H9 (cell line): ENCODE data around the gene DEDD2. TPM values are rescaled to one million over a fixed set of nuclear protein-coding genes. Genes with fewer than 3 reads are reported as not detected.
A peak's percentile ranks its signal among the peaks of the same experiment; 100 is the strongest.

ENCODE experiments used
- DNase-seq: peaks from one replicate; pipeline ENCODE4 v3.0.0-alpha.2; 2017
- H2AFZ ChIP-seq: one replicate; pipeline ENCODE4 v1.6.1; 2013; ENCODE audit warnings: mild to moderate bottlenecking, low read length, control low read depth, moderate library complexity
- H2AK5ac ChIP-seq: 2 replicates; pipeline ENCODE4 v1.6.1; 2013; ENCODE audit warnings: low read length, control low read depth, mixed read lengths; ENCODE audit not compliant: insufficient read length
- H2BK120ac ChIP-seq: one replicate; pipeline ENCODE4 v1.6.1; 2013; ENCODE audit warnings: low read depth, mild to moderate bottlenecking, low read length, control low read depth, inconsistent platforms; ENCODE audit not compliant: poor library complexity, severe bottlenecking
- H2BK12ac ChIP-seq: 2 replicates; pipeline ENCODE4 v1.6.1; 2013; ENCODE audit warnings: low read length, control low read depth, mixed read lengths, low read depth; ENCODE audit not compliant: insufficient read length
- H2BK15ac ChIP-seq: 2 replicates; pipeline ENCODE4 v1.6.1; 2013; ENCODE audit warnings: low read depth, low read length, control low read depth
- H2BK20ac ChIP-seq: one replicate; pipeline ENCODE4 v1.6.1; 2013; ENCODE audit warnings: low read depth, mild to moderate bottlenecking, low read length, control low read depth, inconsistent platforms; ENCODE audit not compliant: poor library complexity, severe bottlenecking
- H2BK5ac ChIP-seq: 2 replicates; pipeline ENCODE4 v1.6.1; 2013; ENCODE audit warnings: low read length, control low read depth, mixed read lengths; ENCODE audit not compliant: insufficient read length
- H3K14ac ChIP-seq: 2 replicates; pipeline ENCODE4 v1.6.1; 2013; ENCODE audit warnings: low read length, control low read depth; ENCODE audit not compliant: insufficient read depth
- H3K18ac ChIP-seq: 2 replicates; pipeline ENCODE4 v1.6.1; 2013; ENCODE audit warnings: low read depth, mild to moderate bottlenecking, mixed read lengths, low read length, control low read depth; ENCODE audit not compliant: insufficient read length
- H3K23ac ChIP-seq: 2 replicates; pipeline ENCODE4 v1.6.1; 2013; ENCODE audit warnings: low read length, control low read depth, mixed read lengths, low read depth; ENCODE audit not compliant: insufficient read length
- H3K23me2 ChIP-seq: 2 replicates; pipeline ENCODE4 v1.6.1; 2013; ENCODE audit warnings: low read depth, mild to moderate bottlenecking, mixed read lengths, low read length, control low read depth; ENCODE audit not compliant: insufficient read length, poor library complexity, severe bottlenecking
- H3K27ac ChIP-seq: 2 replicates; pipeline ENCODE4 v1.5.1; 2013; ENCODE audit warnings: low read length, control low read depth, mixed read lengths, low read depth; ENCODE audit not compliant: insufficient read length
- H3K27me3 ChIP-seq: 2 replicates; pipeline ENCODE4 v1.6.1; 2013; ENCODE audit warnings: low read length, control low read depth, inconsistent platforms; ENCODE audit not compliant: insufficient read depth
- H3K4ac ChIP-seq: 2 replicates; pipeline ENCODE4 v1.6.1; 2013; ENCODE audit warnings: low read depth, mild to moderate bottlenecking, control low read depth, inconsistent platforms, low read length, moderate library complexity
- H3K4me1 ChIP-seq: 2 replicates; pipeline ENCODE4 v1.6.1; 2013; ENCODE audit warnings: low read length, control low read depth, inconsistent platforms; ENCODE audit not compliant: insufficient read depth
- H3K4me2 ChIP-seq: 2 replicates; pipeline ENCODE4 v1.6.1; 2013; ENCODE audit warnings: low read length, control low read depth, mixed read lengths; ENCODE audit not compliant: insufficient read length, insufficient read depth
- H3K56ac ChIP-seq: 2 replicates; pipeline ENCODE4 v1.6.1; 2013; ENCODE audit warnings: low read depth, mild to moderate bottlenecking, mixed read lengths, low read length, control low read depth; ENCODE audit not compliant: insufficient read length
- H3K79me1 ChIP-seq: 2 replicates; pipeline ENCODE4 v1.6.1; 2013; ENCODE audit warnings: low read depth, mild to moderate bottlenecking, moderate library complexity, low read length, control low read depth, inconsistent platforms; ENCODE audit not compliant: insufficient read depth, poor library complexity, severe bottlenecking
- H3K79me2 ChIP-seq: 2 replicates; pipeline ENCODE4 v1.6.1; 2013; ENCODE audit warnings: low read length, control low read depth, inconsistent platforms; ENCODE audit not compliant: insufficient read depth
- H3K9ac ChIP-seq: 2 replicates; pipeline ENCODE4 v1.6.1; 2013; ENCODE audit warnings: low read length, control low read depth, mixed read lengths; ENCODE audit not compliant: insufficient read length; ENCODE audit errors: extremely low read depth
- H3K9me3 ChIP-seq: one replicate; pipeline ENCODE4 v1.6.1; 2013; ENCODE audit warnings: low read depth, low read length, inconsistent platforms; ENCODE audit not compliant: control insufficient read depth
- H3T11ph ChIP-seq: one replicate; pipeline ENCODE4 v1.6.1; 2013; ENCODE audit warnings: mild to moderate bottlenecking, low read length, control low read depth, inconsistent platforms
- H4K20me1 ChIP-seq: one replicate; pipeline ENCODE4 v1.6.1; 2013; ENCODE audit not compliant: control insufficient read depth, insufficient read length, insufficient read depth
- H4K5ac ChIP-seq: 2 replicates; pipeline ENCODE4 v1.6.1; 2013; ENCODE audit warnings: low read depth, mild to moderate bottlenecking, mixed read lengths, low read length, control low read depth; ENCODE audit not compliant: insufficient read length
- H4K8ac ChIP-seq: replicated peaks from 2 replicates; pipeline ENCODE4 v1.6.1; 2013; ENCODE audit warnings: low read length, control low read depth, mixed read lengths, low read depth; ENCODE audit not compliant: insufficient read length
- H4K91ac ChIP-seq: 2 replicates; pipeline ENCODE4 v1.6.1; 2013; ENCODE audit warnings: low read depth, mild to moderate bottlenecking, moderate library complexity, mixed read lengths, low read length, control low read depth; ENCODE audit not compliant: insufficient read length
- H3K27ac Mint-ChIP-seq, 3 experiments: 2 replicates in 2 of 3; 3 replicates in 1 of 3; pipeline ENCODE4 v1.8.0; 2020 to 2021; ENCODE audit warnings: mixed read lengths in 3 of 3, mild to moderate bottlenecking in 1 of 3, moderate library complexity in 1 of 3
- H3K27me3 Mint-ChIP-seq: 2 replicates; pipeline ENCODE4 v1.8.0; 2021; ENCODE audit warnings: low read depth, mild to moderate bottlenecking, moderate library complexity, mixed read lengths
- H3K36me3 Mint-ChIP-seq, 3 experiments: 2 replicates in 2 of 3; 3 replicates in 1 of 3; pipeline ENCODE4 v1.8.0; 2020 to 2021; ENCODE audit warnings: low read depth in 3 of 3, mixed read lengths in 3 of 3; ENCODE audit not compliant: insufficient read depth in 1 of 3
- H3K4me1 Mint-ChIP-seq, 2 experiments: 2 replicates each; pipeline ENCODE4 v1.8.0; 2020; ENCODE audit warnings: mixed read lengths in 2 of 2
- H3K4me3 Mint-ChIP-seq, 2 experiments: 2 replicates in 1 of 2; 3 replicates in 1 of 2; pipeline ENCODE4 v1.8.0; 2020 to 2021; ENCODE audit warnings: mild to moderate bottlenecking in 2 of 2, mixed read lengths in 2 of 2, moderate library complexity in 1 of 2
- H3K9me3 Mint-ChIP-seq, 2 experiments: 2 replicates in 1 of 2; 3 replicates in 1 of 2; pipeline ENCODE4 v1.8.0; 2020; ENCODE audit warnings: mild to moderate bottlenecking in 2 of 2, mixed read lengths in 2 of 2, moderate library complexity in 1 of 2
- WGBS: extraction: QIAGEN DNeasy Blood & Tissue Kit; methylation state at CpG from one replicate; pipeline ENCODE4 v1.1.7; 2013; ENCODE audit warnings: missing lambda C conversion rate, low lambda C conversion rate, mixed read lengths; ENCODE audit not compliant: insufficient read length; ENCODE audit errors: extremely low coverage; 5-methylcytosine and 5-hydroxymethylcytosine counted together
- total RNA-seq: library from RNA; stranded (reverse); gene quantifications from 2 replicates; pipeline ENCODE4 v1.2.1, GENCODE V29; 2021
- TF ChIP-seq, protein P1 (sequence below): fragments of 200-600 bp; sonication (generic); conservative IDR thresholded peaks from 3 replicates; pipeline ENCODE4 v1.8.0; 2021; ENCODE audit warnings: antibody characterized with exemption, mild to moderate bottlenecking

The DEDD2 gene
- total RNA-seq, 1 experiment from 2014 or later, result 32.3 TPM

DNA sequence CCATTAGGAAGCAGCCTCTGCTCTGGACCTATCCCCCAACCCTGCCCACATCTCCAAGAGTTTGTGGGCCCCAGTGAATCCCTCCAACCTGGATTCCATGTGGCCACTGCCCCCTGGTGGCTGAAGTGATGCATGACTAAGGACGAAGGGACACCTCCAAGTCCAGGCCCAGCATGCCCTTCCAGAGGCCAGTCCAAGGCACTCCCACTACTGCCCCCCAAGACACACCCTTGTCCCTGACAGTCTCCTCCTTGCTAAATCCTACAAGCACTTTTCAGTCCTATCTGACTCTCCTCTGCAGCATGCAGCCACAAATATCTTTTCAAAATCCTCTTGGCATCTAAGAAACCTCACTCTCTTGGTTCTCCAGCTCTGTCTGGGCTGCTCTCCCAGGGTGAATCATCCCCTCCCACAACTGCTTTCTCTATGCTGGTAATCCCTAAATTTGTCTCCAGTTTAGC is 33.0 kb downstream of the DEDD2 start:
- no peak overlapping the region for H3K9ac ChIP-seq
- no peak overlapping the region for H3K27ac ChIP-seq
- H3K79me1 ChIP-seq, result no peaks in the 10 kb centered on the region
- no peak overlapping the region for H2BK15ac ChIP-seq
- TF ChIP-seq, protein P1, sequence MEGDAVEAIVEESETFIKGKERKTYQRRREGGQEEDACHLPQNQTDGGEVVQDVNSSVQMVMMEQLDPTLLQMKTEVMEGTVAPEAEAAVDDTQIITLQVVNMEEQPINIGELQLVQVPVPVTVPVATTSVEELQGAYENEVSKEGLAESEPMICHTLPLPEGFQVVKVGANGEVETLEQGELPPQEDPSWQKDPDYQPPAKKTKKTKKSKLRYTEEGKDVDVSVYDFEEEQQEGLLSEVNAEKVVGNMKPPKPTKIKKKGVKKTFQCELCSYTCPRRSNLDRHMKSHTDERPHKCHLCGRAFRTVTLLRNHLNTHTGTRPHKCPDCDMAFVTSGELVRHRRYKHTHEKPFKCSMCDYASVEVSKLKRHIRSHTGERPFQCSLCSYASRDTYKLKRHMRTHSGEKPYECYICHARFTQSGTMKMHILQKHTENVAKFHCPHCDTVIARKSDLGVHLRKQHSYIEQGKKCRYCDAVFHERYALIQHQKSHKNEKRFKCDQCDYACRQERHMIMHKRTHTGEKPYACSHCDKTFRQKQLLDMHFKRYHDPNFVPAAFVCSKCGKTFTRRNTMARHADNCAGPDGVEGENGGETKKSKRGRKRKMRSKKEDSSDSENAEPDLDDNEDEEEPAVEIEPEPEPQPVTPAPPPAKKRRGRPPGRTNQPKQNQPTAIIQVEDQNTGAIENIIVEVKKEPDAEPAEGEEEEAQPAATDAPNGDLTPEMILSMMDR, result peak; percentile 96
- Mint-ChIP-seq H3K27me3 (peaks cover 19% of the 10 kb centered on the region), H3K4me1 (peaks cover 10 to 17% of the 10 kb centered on the region in 2 experiments), H3K27ac (no peak overlapping the region; a peak in 1 of 7 replicates), H3K36me3 (no peaks in the 10 kb centered on the region; a peak in 1 of 7 replicates), H3K4me3 (no peak overlapping the region), H3K9me3 (no peaks in the 10 kb centered on the region; a peak in 1 of 5 replicates)
- WGBS, result no CpG with 5 or more reads among the region's 1 CpG
- no peak overlapping the region for H3K14ac ChIP-seq
- H4K20me1 ChIP-seq, result no peaks in the 10 kb centered on the region
- peaks cover 4% of the 10 kb centered on the region; the same call in 1 of the 2 replicates for H3K27me3 ChIP-seq
- no peaks in the 10 kb centered on the region for H3K23me2 ChIP-seq
- H3K9me3 ChIP-seq, result no peaks in the 10 kb centered on the region
- no peaks in the 10 kb centered on the region; the same call in 1 of the 2 replicates for H3K4me1 ChIP-seq
- no peak overlapping the region for H2AK5ac ChIP-seq
- no peaks in the 10 kb centered on the region; the same call in 1 of the 2 replicates for H3K79me2 ChIP-seq
- H3K56ac ChIP-seq, result no peak overlapping the region
- H3K4me2 ChIP-seq, result no peak overlapping the region
- H2AFZ ChIP-seq, result no peak overlapping the region
- H3K18ac ChIP-seq, result no peak overlapping the region
- H3T11ph ChIP-seq, result no peak overlapping the region
- no peak overlapping the region for H2BK12ac ChIP-seq
- H4K91ac ChIP-seq, result no peak overlapping the region
- H4K5ac ChIP-seq, result no peak overlapping the region
- H3K23ac ChIP-seq, result no peak overlapping the region
- peak; percentile 94 for DNase-seq
- no peak overlapping the region for H2BK120ac ChIP-seq
- no peak overlapping the region for H4K8ac ChIP-seq
- no peak overlapping the region for H2BK5ac ChIP-seq
- no peak overlapping the region for H3K4ac ChIP-seq
- no peak overlapping the region for H2BK20ac ChIP-seq
